Right atrium auricular region (tissue), 2 donors: ENCODE results near the gene IQCC. TPM values are rescaled to one million over a fixed set of nuclear protein-coding genes. Genes with fewer than 3 reads are reported as not detected.

Experiments used
- DNase-seq: peaks from one replicate; pipeline ENCODE4 v3.0.0-alpha.2; 2019; ENCODE audit warnings: low spot score
- H3K27ac ChIP-seq, 2 donors: fragments of 200-600 bp; sonication (generic); 1 replicate in 1 of 2; 2 replicates in 1 of 2; pipeline ENCODE4 v1.5.1; 2016 to 2019
- H3K27me3 ChIP-seq, 2 donors: fragments of 200-600 bp; sonication (generic); one replicate each; pipeline versions ENCODE4 v1.5.1 to v1.6.0; 2017 to 2019
- H3K36me3 ChIP-seq: fragments of 200-600 bp; sonication (generic); one replicate; pipeline ENCODE4 v1.5.1; 2016
- H3K4me1 ChIP-seq, 2 donors: fragments of 200-600 bp; sonication (generic); one replicate each; pipeline versions ENCODE4 v1.5.1 to v1.6.0; 2017 to 2019
- H3K4me3 ChIP-seq, 2 donors: fragments of 200-600 bp; sonication (generic); 1 replicate in 1 of 2; 2 replicates in 1 of 2; pipeline ENCODE4 v1.5.1; 2017 to 2019; ENCODE audit warnings: mild to moderate bottlenecking in 1 of 2, moderate library complexity in 1 of 2
- H3K9me3 ChIP-seq, 2 donors: fragments of 200-600 bp; sonication (generic); one replicate each; pipeline ENCODE4 v1.5.1; 2019
- total RNA-seq, 2 donors: library from RNA; depleted of rRNA; stranded (reverse); fragments of >200 nt; gene quantifications; one replicate each; pipeline ENCODE4 v1.1.0, GENCODE V29; 2016
- TF ChIP-seq, protein P1 (sequence below), 2 donors: fragments of 200-600 bp; sonication (generic); IDR thresholded peaks; one replicate each; pipeline ENCODE4 v1.5.1; 2019; ENCODE audit warnings: antibody characterized with exemption in 2 of 2

The IQCC gene
- total RNA-seq, 2 donors from 2014 or later = 0.48 to 1.3 TPM

DNA sequence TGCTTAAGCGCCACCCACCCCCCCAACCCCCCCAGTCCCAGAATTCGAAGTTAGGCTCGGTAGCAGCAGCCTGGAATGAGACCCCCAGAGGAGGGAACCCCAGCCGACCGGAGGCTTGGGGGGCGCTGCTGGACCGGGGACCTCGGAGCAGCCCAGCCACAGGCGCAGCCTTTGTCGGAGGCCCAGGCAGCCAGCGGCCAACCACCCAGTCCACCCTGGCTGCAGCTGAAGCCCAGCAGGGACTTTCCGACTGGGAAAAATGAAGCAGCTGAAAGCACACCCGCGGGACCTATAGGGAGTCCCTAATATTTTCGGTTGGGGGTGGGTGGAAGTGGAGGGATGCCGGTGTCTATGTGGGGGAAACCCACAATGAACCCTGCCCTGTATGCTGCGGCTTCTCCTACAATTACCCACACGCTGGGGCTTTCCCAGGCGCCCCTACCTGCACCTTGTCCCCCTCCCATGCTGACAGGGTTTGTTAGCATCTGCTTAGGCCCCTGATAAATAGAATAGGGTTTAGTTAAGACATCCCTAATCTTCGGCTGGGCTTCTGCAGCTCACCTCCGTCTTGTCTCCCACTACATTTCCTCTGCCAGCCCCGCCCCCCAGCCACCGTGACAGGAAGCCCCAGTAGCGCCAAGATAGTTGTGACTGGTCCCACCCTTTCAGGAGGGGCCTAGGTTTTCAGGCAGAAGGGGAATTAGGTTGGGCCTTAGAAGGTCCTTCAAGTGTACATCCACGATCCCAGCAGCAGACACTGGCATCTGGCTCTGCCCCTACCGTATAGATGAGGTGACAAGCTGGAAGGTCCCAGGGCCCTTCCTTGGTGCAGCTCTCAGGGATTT lies 4.2 kb upstream of the IQCC start:
- H3K27ac ChIP-seq = peak overlapping the region; percentile 91 to 93
- peak overlapping the region; percentile 58 to 65 for H3K4me3 ChIP-seq
- H3K9me3 ChIP-seq = no peaks in the 10 kb centered on the region
- H3K27me3 ChIP-seq = no peaks in the 10 kb centered on the region
- DNase-seq = peak; percentile 80
- H3K4me1 ChIP-seq = peaks cover 0 to 46% of the 10 kb centered on the region in 2 donors
- H3K36me3 ChIP-seq = peaks cover 13% of the 10 kb centered on the region
- TF ChIP-seq, protein P1, sequence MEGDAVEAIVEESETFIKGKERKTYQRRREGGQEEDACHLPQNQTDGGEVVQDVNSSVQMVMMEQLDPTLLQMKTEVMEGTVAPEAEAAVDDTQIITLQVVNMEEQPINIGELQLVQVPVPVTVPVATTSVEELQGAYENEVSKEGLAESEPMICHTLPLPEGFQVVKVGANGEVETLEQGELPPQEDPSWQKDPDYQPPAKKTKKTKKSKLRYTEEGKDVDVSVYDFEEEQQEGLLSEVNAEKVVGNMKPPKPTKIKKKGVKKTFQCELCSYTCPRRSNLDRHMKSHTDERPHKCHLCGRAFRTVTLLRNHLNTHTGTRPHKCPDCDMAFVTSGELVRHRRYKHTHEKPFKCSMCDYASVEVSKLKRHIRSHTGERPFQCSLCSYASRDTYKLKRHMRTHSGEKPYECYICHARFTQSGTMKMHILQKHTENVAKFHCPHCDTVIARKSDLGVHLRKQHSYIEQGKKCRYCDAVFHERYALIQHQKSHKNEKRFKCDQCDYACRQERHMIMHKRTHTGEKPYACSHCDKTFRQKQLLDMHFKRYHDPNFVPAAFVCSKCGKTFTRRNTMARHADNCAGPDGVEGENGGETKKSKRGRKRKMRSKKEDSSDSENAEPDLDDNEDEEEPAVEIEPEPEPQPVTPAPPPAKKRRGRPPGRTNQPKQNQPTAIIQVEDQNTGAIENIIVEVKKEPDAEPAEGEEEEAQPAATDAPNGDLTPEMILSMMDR (IDR thresholded peaks at IDR 0.05) = no peak

DNA sequence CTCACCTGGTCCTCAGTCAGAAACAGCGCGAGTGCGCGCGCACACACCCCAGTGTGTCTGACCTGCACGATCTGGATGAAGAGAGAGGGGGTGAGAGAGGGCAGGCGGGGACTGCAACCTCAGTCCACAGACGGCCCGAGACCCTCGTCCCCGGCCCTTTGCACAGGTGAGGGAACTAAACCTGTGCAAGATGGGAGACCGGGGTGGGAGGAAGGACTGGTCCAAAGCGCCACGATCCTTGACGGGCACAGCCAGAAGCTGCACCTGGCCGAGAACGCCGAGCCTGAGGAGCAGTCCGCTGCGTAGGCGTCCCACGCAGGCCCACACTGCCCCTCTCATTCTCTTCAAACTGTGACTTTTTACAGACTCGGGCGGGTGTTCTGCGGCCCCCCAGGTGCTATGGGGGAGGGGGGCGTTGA lies 519 bp upstream of the IQCC start:
- Histone ChIP-seq H3K27ac (peak overlapping the region; percentile 60 to 67), H3K4me1 (peaks cover 0 to 41% of the 10 kb centered on the region in 2 donors), H3K27me3 (no peaks in the 10 kb centered on the region), H3K9me3 (no peaks in the 10 kb centered on the region), H3K36me3 (no peaks in the 10 kb centered on the region), H3K4me3 (peak overlapping the region; percentile 61 to 64)
- DNase-seq = no peak
- TF ChIP-seq, protein P1 (IDR thresholded peaks at IDR 0.05) = no peak

DNA sequence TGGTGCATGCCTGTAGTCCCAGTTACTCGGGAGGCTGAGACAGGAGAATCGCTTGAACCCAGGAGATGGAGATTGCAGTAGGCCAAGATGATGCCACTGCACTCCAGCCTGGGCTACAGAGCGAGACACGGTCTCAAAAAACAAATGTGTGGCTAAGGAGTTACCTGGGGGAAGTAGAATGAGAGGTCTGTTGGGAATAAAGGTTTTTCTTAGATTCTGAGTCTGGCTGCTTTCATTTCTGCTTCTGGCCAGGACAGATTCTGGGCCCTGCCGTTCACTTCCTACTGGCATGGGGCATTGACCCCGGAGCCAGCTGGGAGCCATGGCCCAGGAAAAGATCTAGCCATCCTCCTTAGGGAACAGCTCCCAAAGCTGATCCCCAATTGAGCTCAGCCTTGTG lies 3.0 kb downstream of the IQCC start:
- DNase-seq = no peak
- no peak overlapping the region for H3K27ac ChIP-seq
- H3K36me3 ChIP-seq = no peaks in the 10 kb centered on the region
- H3K9me3 ChIP-seq = no peaks in the 10 kb centered on the region
- peaks cover 0 to 25% of the 10 kb centered on the region in 2 donors for H3K4me1 ChIP-seq
- H3K4me3 ChIP-seq = no peak overlapping the region
- TF ChIP-seq, protein P1 (IDR thresholded peaks at IDR 0.05) = no peak
- H3K27me3 ChIP-seq = no peaks in the 10 kb centered on the region

DNA sequence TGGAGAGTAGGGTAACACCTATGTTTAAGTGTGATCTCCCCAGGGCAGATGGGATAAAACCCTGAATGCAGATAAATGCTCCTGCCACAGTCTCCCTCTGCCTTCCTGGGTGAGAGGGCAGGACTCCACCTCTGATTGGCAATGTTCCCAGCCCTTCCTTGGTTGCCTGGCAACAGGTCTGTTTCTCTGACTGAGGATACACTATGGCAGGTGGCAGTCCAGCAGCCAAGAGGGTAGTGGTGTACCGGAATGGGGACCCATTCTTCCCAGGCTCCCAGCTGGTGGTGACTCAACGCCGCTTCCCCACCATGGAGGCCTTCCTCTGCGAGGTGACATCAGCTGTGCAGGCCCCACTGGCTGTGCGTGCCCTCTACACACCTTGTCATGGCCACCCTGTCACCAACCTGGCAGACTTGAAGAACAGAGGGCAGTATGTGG lies 3.4 kb downstream of the IQCC start, which contains the start of gene DCDC2B:
TSS of gene DCDC2B (plus strand) at position 199 of the 438 bp plus-strand sequence. CDS start at position 204, 5 bp downstream.
- TF ChIP-seq, protein P1 (IDR thresholded peaks at IDR 0.05) = no peak
- Histone ChIP-seq H3K27me3 (no peaks in the 10 kb centered on the region), H3K4me1 (peaks cover 0 to 25% of the 10 kb centered on the region in 2 donors), H3K4me3 (no peak within 1 kb of the TSS), H3K36me3 (no peaks in the 10 kb centered on the region), H3K9me3 (no peaks in the 10 kb centered on the region), H3K27ac (no peak within 1 kb of the TSS)
- DNase-seq = no peak

DNA sequence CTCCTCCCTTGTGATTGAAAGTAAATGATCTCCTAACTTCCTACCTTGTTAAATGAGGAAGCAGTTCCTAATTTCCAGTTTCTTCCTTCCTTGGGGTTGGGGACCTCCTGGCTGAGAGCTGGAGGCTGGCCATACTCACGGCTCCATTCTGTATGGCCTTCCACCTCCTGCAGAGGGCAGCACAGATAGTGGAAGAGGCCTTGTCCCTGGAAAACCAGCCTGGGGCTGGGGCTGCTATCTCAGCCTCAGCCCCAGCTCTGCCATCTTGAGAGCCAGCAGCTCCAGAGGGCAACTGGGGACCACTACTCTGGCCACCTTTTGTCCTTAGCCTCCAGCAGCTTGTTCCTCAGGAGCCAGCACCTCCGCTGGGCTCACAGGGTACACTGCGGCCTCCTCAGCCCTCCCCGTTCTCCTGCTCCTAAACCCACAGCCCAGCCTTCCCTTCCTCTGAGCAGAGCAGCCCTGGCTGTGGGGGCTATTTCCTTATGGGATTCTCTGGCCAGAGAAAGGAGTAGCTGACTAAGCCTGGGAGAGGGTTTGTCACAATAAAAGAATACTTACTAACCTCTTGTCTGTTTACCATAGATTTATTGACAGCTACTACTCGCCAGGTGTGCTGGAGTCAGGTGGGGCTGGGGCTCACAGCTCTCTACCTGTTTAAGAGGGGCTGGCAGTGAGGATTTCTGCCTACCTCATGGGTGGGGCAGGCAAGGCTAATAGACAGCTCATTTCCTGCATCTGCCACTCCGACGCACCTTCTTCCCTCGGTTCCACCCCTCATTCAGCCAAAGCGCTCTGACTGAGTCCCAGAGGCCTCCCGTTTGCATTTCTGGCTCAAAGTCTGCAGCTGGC lies 10.4 kb downstream of the IQCC start:
- Histone ChIP-seq H3K9me3 (no peaks in the 10 kb centered on the region), H3K27ac (no peak overlapping the region), H3K36me3 (peaks cover 25% of the 10 kb centered on the region), H3K4me1 (peaks cover 0 to 10% of the 10 kb centered on the region in 2 donors), H3K4me3 (no peak overlapping the region), H3K27me3 (no peaks in the 10 kb centered on the region)
- no peak for DNase-seq
- TF ChIP-seq, protein P1 (IDR thresholded peaks at IDR 0.05) = peak; percentile 52 to 77
